ENCODE measurements around the gene GPR37L1. TPM values are rescaled to one million over a fixed set of nuclear protein-coding genes. Genes with fewer than 3 reads are reported as not detected.
"Not testable (repeated sequence)": the region's sequence is repeated elsewhere in the genome, so short reads cannot be mapped to it uniquely, and the experiment has no call there.

GPR37L1 gene
- total RNA-seq, 2 donors from 2014 or later: not detected

DNA sequence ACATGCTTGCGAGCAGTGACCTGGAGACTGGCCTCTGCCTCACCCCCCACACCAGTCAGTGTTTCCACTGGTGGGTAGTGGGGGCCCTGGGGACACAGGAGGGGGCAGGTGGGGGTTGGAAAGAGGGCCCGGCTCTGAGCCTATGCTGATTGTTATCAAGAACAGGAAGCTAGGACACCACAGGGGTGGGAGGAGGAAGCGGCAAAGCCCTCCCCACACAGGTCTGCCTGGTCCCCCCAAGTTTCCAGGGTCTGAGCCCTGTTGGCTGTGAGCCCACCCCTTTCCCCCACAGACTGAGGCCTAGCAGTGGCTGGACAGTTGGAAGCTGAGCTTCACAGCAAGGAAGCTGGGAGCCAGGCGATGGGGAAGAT, 39.3 kb downstream of the GPR37L1 start:
- H3K9me3 Mint-ChIP-seq: no peaks in the 10 kb centered on the region
- peaks cover 27% of the 10 kb centered on the region for H3K4me1 Mint-ChIP-seq
- peak overlapping the region; percentile 100 for H3K27ac Mint-ChIP-seq
- peak; percentile 11 for ATAC-seq (replicated peaks)
- no peaks in the 10 kb centered on the region for H3K27me3 Mint-ChIP-seq
- peaks cover 42% of the 10 kb centered on the region for H3K36me3 Mint-ChIP-seq (ENCODE audit: low read depth)
- peak overlapping the region; percentile 100 for H3K4me3 Mint-ChIP-seq

DNA sequence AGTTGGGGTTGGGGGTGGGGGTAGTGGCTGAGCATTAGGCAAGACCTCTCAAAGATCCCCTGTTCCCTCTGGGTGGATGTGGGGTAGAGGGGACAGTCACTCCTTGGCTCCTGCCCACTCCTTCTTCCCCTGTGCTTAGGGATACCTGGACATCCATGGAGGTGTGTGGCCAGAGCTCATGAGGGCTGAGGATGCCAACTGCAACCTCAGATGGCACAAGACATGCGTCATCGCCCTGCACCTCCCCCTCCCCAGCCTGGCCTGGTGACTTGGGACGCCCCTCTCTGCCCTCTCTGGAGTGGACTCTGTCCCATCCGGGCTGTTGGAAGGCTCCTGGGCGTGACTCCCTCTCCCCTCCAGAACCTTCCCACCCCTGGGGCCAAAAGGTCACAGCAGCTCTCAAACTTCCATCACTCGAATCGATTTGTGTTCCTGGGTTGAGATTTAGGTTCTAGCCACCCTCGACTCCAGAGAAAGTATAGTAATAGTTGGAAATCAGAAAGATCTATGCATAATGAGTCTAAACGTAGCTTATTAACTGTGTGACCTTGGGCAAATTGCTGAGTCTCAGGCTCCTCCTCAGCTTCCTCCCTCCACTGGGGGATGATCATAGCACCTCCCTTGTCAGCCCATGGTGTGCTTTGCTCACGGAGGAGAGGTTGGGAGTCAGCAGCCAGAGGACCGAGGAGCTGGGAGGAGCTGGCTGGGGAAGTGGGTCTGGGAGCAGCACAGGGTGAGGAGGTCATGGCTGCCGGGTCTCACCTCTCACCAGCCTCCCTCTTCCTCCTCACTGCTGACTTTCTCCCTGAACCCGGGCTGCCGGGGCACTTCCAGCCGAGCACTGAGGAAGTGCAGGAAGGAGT, 39.9 kb downstream of the GPR37L1 start:
- peak; percentile 13 for ATAC-seq (replicated peaks)
- H3K9me3 Mint-ChIP-seq: no peaks in the 10 kb centered on the region
- peak overlapping the region; percentile 100 for H3K4me3 Mint-ChIP-seq
- peak overlapping the region; percentile 100 for H3K27ac Mint-ChIP-seq
- H3K36me3 Mint-ChIP-seq (ENCODE audit: low read depth): peaks cover 35% of the 10 kb centered on the region
- no peaks in the 10 kb centered on the region for H3K27me3 Mint-ChIP-seq
- peaks cover 24% of the 10 kb centered on the region for H3K4me1 Mint-ChIP-seq

DNA sequence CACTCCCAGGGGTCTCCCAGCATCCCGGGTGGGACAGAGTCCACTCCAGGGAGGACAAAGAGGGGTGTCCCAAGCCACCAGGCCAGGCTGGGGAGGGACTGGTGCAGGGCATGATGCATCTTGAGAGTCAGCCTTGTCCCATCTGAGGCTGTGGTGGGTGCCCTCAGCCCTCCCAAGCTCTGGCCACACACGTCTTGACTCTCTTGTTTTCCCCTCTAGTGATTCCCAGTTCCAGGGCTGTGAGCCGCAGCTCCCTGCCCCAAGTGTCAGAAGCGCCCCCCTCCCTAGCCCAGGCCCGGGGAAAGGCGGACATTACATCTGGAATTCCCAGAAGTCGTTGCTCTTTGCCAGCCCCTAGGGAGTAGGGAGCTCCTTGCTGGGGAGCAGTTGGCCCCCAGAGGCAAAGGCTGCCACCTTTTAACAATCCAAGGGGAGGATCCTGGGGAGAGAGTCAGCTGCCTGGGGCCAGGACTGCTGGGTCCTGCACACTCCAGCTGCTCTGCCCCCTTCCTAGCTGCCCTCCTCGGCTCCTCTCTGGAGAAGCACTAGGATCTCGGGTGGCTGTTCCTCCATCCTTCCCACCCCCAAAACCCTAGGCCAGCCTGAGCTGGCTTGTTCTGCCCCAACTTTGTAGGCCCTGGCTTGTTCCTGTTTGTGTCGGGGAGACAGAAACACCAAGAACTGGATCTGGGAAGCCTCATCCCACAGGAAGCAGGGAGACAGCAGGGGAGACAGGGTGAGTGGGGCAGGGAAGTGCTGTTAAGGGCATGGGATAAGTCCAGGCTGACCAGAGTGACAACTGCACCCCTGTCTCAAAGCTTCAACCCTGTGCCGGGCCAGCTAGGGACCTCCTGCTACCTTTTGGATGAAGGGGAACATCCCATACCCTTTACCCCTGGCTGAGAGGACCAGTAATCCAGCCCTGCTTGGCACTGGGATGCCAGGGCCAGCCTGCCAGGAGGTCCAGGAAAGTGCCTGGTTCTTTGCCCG, 40.9 kb downstream of the GPR37L1 start:
- Mint-ChIP-seq H3K27ac (peak overlapping the region; percentile 100), H3K4me1 (peaks cover 23% of the 10 kb centered on the region), H3K9me3 (no peaks in the 10 kb centered on the region), H3K27me3 (no peaks in the 10 kb centered on the region), H3K36me3 (ENCODE audit: low read depth) (peaks cover 26% of the 10 kb centered on the region), H3K4me3 (peak overlapping the region; percentile 100)
- ATAC-seq (replicated peaks): no peak

DNA sequence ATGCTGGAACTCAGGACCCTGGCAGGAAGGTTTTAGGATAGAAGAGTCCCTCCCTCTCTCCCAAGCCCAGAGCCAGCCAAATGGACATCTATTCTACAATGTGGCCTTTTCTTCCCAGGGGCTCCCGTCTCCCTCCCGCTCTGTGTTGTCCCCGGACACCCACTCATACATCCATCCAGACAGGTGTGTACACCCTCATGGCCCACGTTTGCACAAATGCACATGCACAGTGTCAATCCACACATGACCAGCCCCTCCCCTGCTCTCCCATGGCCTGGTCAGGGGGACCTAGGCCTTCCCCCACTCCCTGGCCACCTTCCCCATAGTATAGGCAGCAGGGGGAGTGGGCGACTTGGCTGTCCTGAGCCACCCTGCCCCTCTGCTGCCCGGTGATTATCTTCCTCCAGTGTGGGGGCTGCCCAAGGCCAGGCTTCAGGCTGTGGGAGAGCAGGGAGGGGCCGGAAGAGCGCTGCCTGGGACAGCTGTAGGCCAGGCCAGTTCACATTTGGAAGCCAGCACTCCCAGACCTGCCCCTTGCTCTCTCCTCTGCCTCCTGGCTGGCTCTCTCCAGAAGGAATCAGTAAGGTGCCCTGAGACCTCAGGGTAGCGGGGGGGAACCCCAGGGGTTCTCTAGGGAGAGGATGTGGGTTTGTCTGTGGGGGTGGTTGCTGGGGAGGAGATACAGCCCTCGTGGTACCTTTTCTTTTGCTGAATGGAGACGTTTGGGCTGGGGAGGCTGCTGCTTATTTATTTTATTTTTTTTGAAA, 41.7 kb downstream of the GPR37L1 start:
- Mint-ChIP-seq H3K4me3 (peak overlapping the region; percentile 100), H3K9me3 (no peaks in the 10 kb centered on the region), H3K27ac (peak overlapping the region; percentile 100), H3K27me3 (no peaks in the 10 kb centered on the region), H3K36me3 (ENCODE audit: low read depth) (peaks cover 17% of the 10 kb centered on the region), H3K4me1 (peaks cover 18% of the 10 kb centered on the region)
- peak; percentile 61 for ATAC-seq (replicated peaks)

DNA sequence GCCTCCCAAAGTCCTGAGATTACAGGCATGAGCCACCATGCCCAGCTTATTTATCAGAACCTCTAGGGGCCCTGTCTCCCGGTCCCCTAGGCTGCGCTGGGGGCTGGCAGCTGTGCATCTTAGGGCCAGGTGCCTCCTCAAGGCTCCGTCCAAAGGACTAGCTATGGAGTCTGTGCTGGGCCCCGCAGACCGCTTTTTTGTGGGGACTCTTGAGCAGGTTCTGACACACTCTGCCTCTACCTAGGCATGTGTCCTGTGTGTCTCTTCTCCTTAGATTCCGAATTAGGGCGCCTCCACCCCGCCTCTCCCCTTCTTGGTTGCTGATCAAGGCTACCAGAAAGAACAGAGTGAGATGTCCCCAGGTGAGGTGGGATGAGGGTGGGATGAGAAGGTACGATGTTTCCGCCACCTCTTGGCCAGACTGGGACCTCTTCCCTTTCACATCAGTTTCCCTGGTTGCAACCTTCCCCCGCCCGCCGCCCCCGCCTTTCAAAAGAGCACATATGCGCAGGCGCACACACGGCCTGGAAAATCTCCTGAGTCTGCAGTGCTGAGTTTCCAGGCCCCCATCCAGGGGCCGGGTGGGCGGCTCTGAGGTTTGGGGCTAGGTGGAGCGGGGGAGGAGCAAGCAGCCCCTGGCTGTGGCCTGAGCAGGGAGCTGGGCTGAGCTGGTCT, 42.7 kb downstream of the GPR37L1 start:
- Mint-ChIP-seq H3K4me1 (peaks cover 18% of the 10 kb centered on the region), H3K27ac (peak overlapping the region; percentile 100), H3K4me3 (peak overlapping the region; percentile 100), H3K36me3 (ENCODE audit: low read depth) (peaks cover 8% of the 10 kb centered on the region), H3K27me3 (no peaks in the 10 kb centered on the region), H3K9me3 (no peaks in the 10 kb centered on the region)
- peak; percentile 36 for ATAC-seq (replicated peaks)

DNA sequence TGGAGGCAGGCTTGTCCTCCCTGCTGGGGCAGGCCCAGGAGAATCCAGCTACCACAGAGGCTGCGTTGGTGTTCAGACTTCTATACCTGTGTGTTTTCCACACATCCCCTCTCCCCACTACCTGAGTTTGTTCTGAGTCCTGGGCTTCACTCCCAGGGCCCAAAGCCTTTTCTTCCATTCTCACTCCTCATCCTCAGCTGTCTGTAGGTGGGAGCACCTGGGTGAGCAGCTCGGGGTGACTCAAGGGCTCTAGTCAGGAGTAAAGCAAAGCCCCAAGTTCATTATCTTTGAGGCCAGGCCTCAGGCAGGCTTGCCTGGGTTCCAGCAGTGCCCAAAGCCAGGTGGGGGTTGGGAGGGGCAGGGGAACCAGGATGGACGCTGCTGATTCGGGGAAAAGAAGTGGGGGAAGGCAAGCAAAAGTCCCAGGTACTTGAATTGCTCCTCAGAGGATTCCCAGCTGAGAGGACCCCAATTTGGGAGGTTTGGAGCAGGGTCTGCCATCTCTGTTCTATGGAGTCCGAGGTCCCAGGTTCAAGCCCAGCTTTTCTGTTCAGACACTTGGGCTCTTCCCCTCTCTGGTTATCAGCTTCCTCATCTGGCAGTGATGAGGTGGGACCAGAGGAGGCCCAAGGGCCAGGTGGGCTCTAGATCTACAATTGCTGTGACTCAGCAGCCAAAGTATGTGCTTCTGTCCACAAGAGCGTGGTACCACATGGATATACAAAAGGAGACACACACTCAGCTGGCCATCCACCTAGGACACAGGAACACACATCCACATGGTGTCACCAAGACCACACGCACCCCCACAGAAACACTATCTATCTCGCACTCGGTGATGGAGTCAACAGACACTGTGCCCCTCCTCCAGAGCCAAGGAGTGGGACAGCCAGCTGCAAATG, 43.5 kb downstream of the GPR37L1 start:
- peaks cover under 1% of the 10 kb centered on the region for H3K36me3 Mint-ChIP-seq (ENCODE audit: low read depth)
- no peaks in the 10 kb centered on the region for H3K27me3 Mint-ChIP-seq
- H3K27ac Mint-ChIP-seq: peak overlapping the region; percentile 100
- ATAC-seq (replicated peaks): peak; percentile 11
- H3K4me1 Mint-ChIP-seq: peaks cover 18% of the 10 kb centered on the region
- H3K4me3 Mint-ChIP-seq: peak overlapping the region; percentile 100
- no peaks in the 10 kb centered on the region for H3K9me3 Mint-ChIP-seq

DNA sequence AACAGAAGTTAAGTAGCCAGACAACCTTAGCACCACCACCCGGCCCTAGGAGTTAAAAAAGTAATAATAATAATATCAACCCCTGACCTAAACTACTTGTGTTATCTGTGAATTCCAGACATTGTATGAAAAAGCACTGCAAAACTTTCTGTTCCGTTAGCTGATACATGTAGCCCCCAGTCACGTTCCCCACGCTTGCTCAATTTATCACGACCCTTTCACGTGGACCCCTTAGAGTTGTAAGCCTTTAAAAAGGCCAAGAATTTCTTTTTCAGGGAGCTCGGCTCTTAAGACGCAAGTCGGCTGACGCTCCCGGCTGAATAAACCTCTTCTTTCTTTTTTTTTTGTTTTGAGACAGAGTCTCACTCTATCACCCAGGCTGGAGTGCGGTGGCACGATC, 44.3 kb downstream of the GPR37L1 start:
- H3K4me3 Mint-ChIP-seq: peak overlapping the region; percentile 100
- not testable (repeated sequence) for H3K9me3 Mint-ChIP-seq; H3K36me3 Mint-ChIP-seq (ENCODE audit: low read depth); H3K27ac Mint-ChIP-seq; H3K27me3 Mint-ChIP-seq; ATAC-seq (replicated peaks)
- H3K4me1 Mint-ChIP-seq: peaks cover 18% of the 10 kb centered on the region

DNA sequence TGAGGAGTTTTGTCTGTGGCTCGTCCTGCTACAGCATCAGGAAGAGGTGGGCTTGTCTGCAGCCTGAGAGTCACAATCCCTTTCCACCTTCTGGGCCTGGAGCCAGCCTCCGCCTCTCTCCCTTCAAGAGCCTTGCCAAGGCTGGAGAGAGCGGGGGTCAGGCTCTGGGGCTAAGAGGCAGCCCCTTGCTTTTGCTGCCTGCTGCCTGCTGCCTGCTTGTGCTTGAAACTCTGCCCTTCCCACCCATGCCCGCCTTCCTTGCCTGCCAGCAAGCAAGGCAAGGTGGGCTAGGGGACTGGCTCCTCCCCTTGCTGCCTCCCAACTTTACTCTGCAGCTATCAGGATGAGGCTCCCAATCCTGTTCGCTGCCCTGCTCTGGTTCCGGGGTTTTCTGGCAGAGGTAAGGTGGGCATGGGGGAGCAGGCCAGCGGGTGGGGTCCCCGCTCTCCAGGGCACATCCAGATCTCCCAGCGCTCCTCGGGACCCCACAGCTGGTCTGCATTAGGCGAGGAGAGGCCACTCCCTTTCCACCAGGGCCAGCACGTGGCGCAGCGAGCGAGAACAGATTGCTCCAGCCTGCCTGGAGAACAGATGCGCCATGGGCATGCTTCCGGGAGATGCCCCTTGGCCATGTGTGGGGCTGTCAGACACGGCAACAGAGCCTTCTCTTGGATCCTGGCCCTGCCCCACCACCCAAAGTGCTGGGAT, 45.1 kb downstream of the GPR37L1 start:
- peaks cover 13% of the 10 kb centered on the region for H3K4me1 Mint-ChIP-seq
- no peaks in the 10 kb centered on the region for H3K36me3 Mint-ChIP-seq (ENCODE audit: low read depth)
- H3K4me3 Mint-ChIP-seq: no peak overlapping the region
- H3K27me3 Mint-ChIP-seq: no peaks in the 10 kb centered on the region
- no peak for ATAC-seq (replicated peaks)
- H3K9me3 Mint-ChIP-seq: no peaks in the 10 kb centered on the region
- no peak overlapping the region for H3K27ac Mint-ChIP-seq

DNA sequence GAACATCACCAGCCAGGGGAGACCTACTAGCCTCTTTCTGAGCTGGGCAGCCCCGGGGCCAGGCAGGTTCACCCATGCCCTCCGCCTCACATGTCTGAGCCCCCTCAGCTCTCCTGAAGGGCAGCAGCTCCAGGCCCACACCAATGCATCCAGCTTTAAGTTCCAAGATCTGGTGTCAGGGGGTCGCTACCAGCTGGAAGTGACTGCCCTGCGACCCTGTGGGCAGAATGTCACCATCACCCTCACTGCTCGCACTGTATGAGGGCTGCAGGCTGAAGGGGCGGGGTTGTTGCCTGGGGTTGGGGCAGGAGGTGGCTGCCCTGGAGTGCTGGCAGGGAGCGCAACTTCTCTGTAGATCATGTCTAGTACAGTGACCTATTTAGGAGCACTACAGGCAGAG, 46.1 kb downstream of the GPR37L1 start:
- no peak overlapping the region for H3K27ac Mint-ChIP-seq
- no peaks in the 10 kb centered on the region for H3K9me3 Mint-ChIP-seq
- H3K27me3 Mint-ChIP-seq: no peaks in the 10 kb centered on the region
- no peak for ATAC-seq (replicated peaks)
- peaks cover 10% of the 10 kb centered on the region for H3K4me1 Mint-ChIP-seq
- no peaks in the 10 kb centered on the region for H3K36me3 Mint-ChIP-seq (ENCODE audit: low read depth)
- H3K4me3 Mint-ChIP-seq: no peak overlapping the region

DNA sequence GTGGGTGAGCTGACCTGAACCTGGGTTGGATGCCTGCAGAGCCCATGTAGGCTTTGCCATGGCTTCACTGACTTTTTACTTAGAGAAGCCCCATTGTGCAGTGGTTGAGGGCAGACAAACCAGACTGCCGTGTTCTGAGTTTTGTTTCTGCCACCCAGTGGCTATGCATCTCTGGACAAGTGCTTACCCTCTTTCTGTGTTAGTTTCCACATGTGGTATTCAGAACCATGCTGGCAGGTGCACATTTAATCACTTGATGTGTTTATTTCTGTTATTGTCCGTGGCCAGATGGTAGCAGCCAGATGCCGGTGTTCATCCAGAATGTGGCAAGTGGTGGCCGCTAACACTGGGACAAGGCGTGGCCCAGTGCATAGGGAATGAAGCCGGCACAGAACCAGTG, 48.0 kb downstream of the GPR37L1 start:
- Mint-ChIP-seq H3K4me3 (no peak overlapping the region), H3K27ac (no peak overlapping the region), H3K9me3 (no peaks in the 10 kb centered on the region), H3K4me1 (no peaks in the 10 kb centered on the region), H3K27me3 (no peaks in the 10 kb centered on the region), H3K36me3 (ENCODE audit: low read depth) (no peaks in the 10 kb centered on the region)
- no peak for ATAC-seq (replicated peaks)

DNA sequence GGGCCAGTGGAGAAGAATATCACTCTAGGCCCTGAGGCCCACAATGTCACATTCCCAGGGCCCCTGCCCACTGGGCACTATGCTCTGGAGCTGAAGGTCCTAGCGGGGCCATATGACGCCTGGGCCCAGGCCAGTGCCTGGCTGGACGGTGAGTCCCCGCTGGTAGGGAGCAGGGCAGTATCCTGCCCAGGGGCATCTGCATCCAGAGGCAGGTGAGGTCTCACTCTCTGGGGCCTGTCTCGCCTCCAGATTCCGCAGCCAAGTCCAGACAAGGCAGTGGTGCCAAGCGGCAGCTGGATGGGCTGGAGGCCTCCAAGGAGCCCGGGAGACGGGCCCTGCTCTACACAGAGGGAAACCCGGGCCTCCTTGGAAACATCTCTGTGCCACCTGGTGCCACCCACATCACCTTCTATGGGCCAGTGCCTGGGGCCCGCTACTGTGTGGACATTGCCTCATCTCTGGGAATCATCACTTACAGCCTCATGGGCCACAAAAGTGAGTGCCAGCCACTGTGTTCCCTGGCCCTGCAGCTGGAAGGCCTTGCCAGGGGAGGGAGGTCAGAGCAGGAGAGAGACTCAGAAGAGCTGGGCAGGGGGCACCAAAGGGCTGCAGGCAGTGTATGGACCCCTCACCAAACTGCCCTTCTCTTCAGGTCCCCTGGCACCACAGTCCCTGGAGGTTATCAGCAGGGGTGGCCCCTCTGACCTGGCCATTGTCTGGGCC, 48.7 kb downstream of the GPR37L1 start:
- no peak overlapping the region for H3K4me3 Mint-ChIP-seq
- no peaks in the 10 kb centered on the region for H3K36me3 Mint-ChIP-seq (ENCODE audit: low read depth)
- no peak overlapping the region for H3K27ac Mint-ChIP-seq
- peak; percentile 45 for ATAC-seq (replicated peaks)
- no peaks in the 10 kb centered on the region for H3K9me3 Mint-ChIP-seq
- H3K4me1 Mint-ChIP-seq: no peaks in the 10 kb centered on the region
- no peaks in the 10 kb centered on the region for H3K27me3 Mint-ChIP-seq

DNA sequence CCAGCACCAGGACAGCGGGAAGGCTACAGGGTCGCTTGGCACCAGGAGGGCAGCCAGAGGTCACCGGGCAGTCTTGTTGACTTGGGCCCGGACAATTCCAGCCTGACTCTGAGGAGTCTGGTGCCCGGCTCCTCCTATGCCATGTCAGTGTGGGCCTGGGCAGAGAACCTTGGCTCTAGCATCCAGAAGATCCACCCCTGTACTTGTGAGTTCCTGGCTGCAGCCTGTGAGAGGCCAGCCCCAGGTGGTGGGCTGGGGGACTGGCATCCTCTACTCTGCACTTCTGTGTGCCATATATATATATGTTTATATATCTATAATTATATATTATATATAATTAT, 49.3 kb downstream of the GPR37L1 start:
- no peak overlapping the region for H3K4me3 Mint-ChIP-seq
- H3K4me1 Mint-ChIP-seq: no peaks in the 10 kb centered on the region
- H3K9me3 Mint-ChIP-seq: no peaks in the 10 kb centered on the region
- no peaks in the 10 kb centered on the region for H3K27me3 Mint-ChIP-seq
- no peak overlapping the region for H3K27ac Mint-ChIP-seq
- peak; percentile 70 for ATAC-seq (replicated peaks)
- no peaks in the 10 kb centered on the region for H3K36me3 Mint-ChIP-seq (ENCODE audit: low read depth)
